ES-I3 (cell line): Measurements from ENCODE around the gene GABBR2.
"Not testable (repeated sequence)": the region's sequence is repeated elsewhere in the genome, so short reads cannot be mapped to it uniquely, and the experiment has no call there.

Experiments
- H3K36me3 ChIP-seq: 2 replicates; pipeline ENCODE4 v1.6.1; 2013; ENCODE audit warnings: mild to moderate bottlenecking, low read length, control low read depth, moderate library complexity; ENCODE audit not compliant: insufficient read depth
- H3K4me1 ChIP-seq: 2 replicates; pipeline ENCODE4 v1.6.1; 2013; ENCODE audit warnings: mild to moderate bottlenecking, control low read depth, low read length; ENCODE audit not compliant: insufficient read depth
- H3K9ac ChIP-seq: 2 replicates; pipeline ENCODE4 v1.6.1; 2013; ENCODE audit warnings: low read depth, mild to moderate bottlenecking, low read length, moderate library complexity
- H3K9me3 ChIP-seq: 2 replicates; pipeline ENCODE4 v1.6.1; 2013; ENCODE audit warnings: mild to moderate bottlenecking, low read length, moderate library complexity; ENCODE audit not compliant: control insufficient read depth, insufficient read depth

GABBR2 gene

GRCh38 chr9:98270284-98270683, 438.5 kb downstream of the GABBR2 start:
- H3K9ac ChIP-seq, H3K36me3 ChIP-seq, H3K9me3 ChIP-seq: not testable (repeated sequence)
- H3K4me1 ChIP-seq, result peaks cover 17% of the 10 kb centered on the region

- H3K36me3 ChIP-seq, H3K9me3 ChIP-seq, H3K9ac ChIP-seq: not testable (repeated sequence)
- H3K4me1 ChIP-seq, result peaks cover 21% of the 10 kb centered on the region
These were observed 439.1 kb downstream of the GABBR2 start for GRCh38 chr9:98269652-98270051.

GRCh38 chr9:98267556-98267955, 441.2 kb downstream of the GABBR2 start:
- not testable (repeated sequence) for H3K36me3 ChIP-seq, H3K9ac ChIP-seq, H3K9me3 ChIP-seq
- peaks cover 27% of the 10 kb centered on the region for H3K4me1 ChIP-seq

GRCh38 chr9:98264516-98264915, 444.2 kb downstream of the GABBR2 start:
- Histone ChIP-seq H3K9me3 (no peaks in the 10 kb centered on the region), H3K9ac (no peak overlapping the region), H3K4me1 (peaks cover 15% of the 10 kb centered on the region), H3K36me3 (no peaks in the 10 kb centered on the region)

- Histone ChIP-seq H3K9me3 (no peaks in the 10 kb centered on the region), H3K9ac (no peak overlapping the region), H3K36me3 (no peaks in the 10 kb centered on the region), H3K4me1 (peaks cover 15% of the 10 kb centered on the region)
These were observed 445.0 kb downstream of the GABBR2 start for GRCh38 chr9:98263482-98264357.

GRCh38 chr9:98263080-98263479, 445.7 kb downstream of the GABBR2 start:
- H3K9me3 ChIP-seq, result no peaks in the 10 kb centered on the region
- peaks cover 15% of the 10 kb centered on the region for H3K4me1 ChIP-seq
- H3K36me3 ChIP-seq, result no peaks in the 10 kb centered on the region

GRCh38 chr9:98262056-98262455, 446.7 kb downstream of the GABBR2 start:
- Histone ChIP-seq H3K9me3 (no peaks in the 10 kb centered on the region), H3K9ac (no peak overlapping the region)

More at GRCh38 chr9:98263080-98263479, 445.7 kb downstream of the GABBR2 start:
- H3K9ac ChIP-seq, result no peak overlapping the region

GRCh38 chr9:98260635-98261034, 448.1 kb downstream of the GABBR2 start:
- H3K9ac ChIP-seq, result no peak overlapping the region
- peaks cover 15% of the 10 kb centered on the region for H3K4me1 ChIP-seq
- H3K36me3 ChIP-seq, result no peaks in the 10 kb centered on the region
- H3K9me3 ChIP-seq, result no peaks in the 10 kb centered on the region

More at GRCh38 chr9:98262056-98262455, 446.7 kb downstream of the GABBR2 start:
- Histone ChIP-seq H3K4me1 (peaks cover 15% of the 10 kb centered on the region), H3K36me3 (no peaks in the 10 kb centered on the region)

GRCh38 chr9:98259791-98260190, 448.9 kb downstream of the GABBR2 start:
- H3K36me3 ChIP-seq, result no peaks in the 10 kb centered on the region
- H3K4me1 ChIP-seq, result peaks cover 11% of the 10 kb centered on the region
- no peaks in the 10 kb centered on the region for H3K9me3 ChIP-seq
- no peak overlapping the region for H3K9ac ChIP-seq

- peak overlapping the region; percentile 86 for H3K9ac ChIP-seq
- H3K4me1 ChIP-seq, result peaks cover 3% of the 10 kb centered on the region; the same call in 1 of the 2 replicates
- no peaks in the 10 kb centered on the region for H3K36me3 ChIP-seq
These were observed 452.0 kb downstream of the GABBR2 start for GRCh38 chr9:98256756-98257155.

GRCh38 chr9:98255578-98256296, 453.0 kb downstream of the GABBR2 start, which contains the start of gene TBC1D2:
Gene TBC1D2, minus strand, starts transcription at chr9:98255649. Its CDS starts 108 bp downstream, at chr9:98255541.
- H3K36me3 ChIP-seq, result no peaks in the 10 kb centered on the region
- no peaks in the 10 kb centered on the region for H3K9me3 ChIP-seq
- H3K4me1 ChIP-seq, result peaks cover 7% of the 10 kb centered on the region; the same call in 1 of the 2 replicates
- peak within 1 kb of the TSS; percentile 86 for H3K9ac ChIP-seq

More at GRCh38 chr9:98256756-98257155, 452.0 kb downstream of the GABBR2 start:
- no peaks in the 10 kb centered on the region for H3K9me3 ChIP-seq

- no peaks in the 10 kb centered on the region for H3K36me3 ChIP-seq
- no peaks in the 10 kb centered on the region for H3K9me3 ChIP-seq
- peak overlapping the region; percentile 86 for H3K9ac ChIP-seq
- peaks cover 7% of the 10 kb centered on the region; the same call in 1 of the 2 replicates for H3K4me1 ChIP-seq
These were observed 453.6 kb downstream of the GABBR2 start for GRCh38 chr9:98255061-98255577.

GRCh38 chr9:98254228-98255060, 454.3 kb downstream of the GABBR2 start:
- no peaks in the 10 kb centered on the region for H3K36me3 ChIP-seq
- no peaks in the 10 kb centered on the region for H3K9me3 ChIP-seq
- H3K9ac ChIP-seq, result peak overlapping the region; percentile 86; the same call in 1 of the 2 replicates
- peaks cover 7% of the 10 kb centered on the region; the same call in 1 of the 2 replicates for H3K4me1 ChIP-seq
